HG02884 (cell line): ENCODE results near the gene TRAPPC3L.

Experiments used
- ATAC-seq: cut with Tn5 transposase; IDR thresholded peaks from one replicate; pipeline ENCODE4 v1.9.1; 2021; ENCODE audit warnings: mild to moderate bottlenecking, moderate library complexity; ENCODE audit not compliant: unreplicated experiment

The TRAPPC3L gene

GRCh38 chr6:116471531-116471930 lies 74.0 kb downstream of the TRAPPC3L start:
- no peak for ATAC-seq

GRCh38 chr6:116468293-116468692 lies 77.2 kb downstream of the TRAPPC3L start:
- ATAC-seq, result no peak

- no peak for ATAC-seq
Measured at GRCh38 chr6:116467514-116467913, 78.0 kb downstream of the TRAPPC3L start.

GRCh38 chr6:116467096-116467495 lies 78.4 kb downstream of the TRAPPC3L start:
- no peak for ATAC-seq

- ATAC-seq, result no peak
Measured at GRCh38 chr6:116465246-116465645, 80.2 kb downstream of the TRAPPC3L start.

- no peak for ATAC-seq
Measured at GRCh38 chr6:116463301-116463700, 82.2 kb downstream of the TRAPPC3L start.

- ATAC-seq, result peak; percentile 65
Measured at GRCh38 chr6:116461932-116462885, 83.3 kb downstream of the TRAPPC3L start.

- no peak for ATAC-seq
Measured at GRCh38 chr6:116461331-116461931, 84.1 kb downstream of the TRAPPC3L start, which contains the start of gene CALHM6. Gene CALHM6, plus strand, starts transcription at chr6:116461375. Its CDS starts 555 bp downstream, at chr6:116461930.

- ATAC-seq, result no peak
Measured at GRCh38 chr6:116459927-116460326, 85.6 kb downstream of the TRAPPC3L start.

GRCh38 chr6:116458264-116458663 lies 87.2 kb downstream of the TRAPPC3L start:
- no peak for ATAC-seq

GRCh38 chr6:116456927-116457326 lies 88.6 kb downstream of the TRAPPC3L start:
- no peak for ATAC-seq

GRCh38 chr6:116456106-116456505 lies 89.4 kb downstream of the TRAPPC3L start:
- no peak for ATAC-seq

GRCh38 chr6:116452531-116452930 lies 93.0 kb downstream of the TRAPPC3L start:
- ATAC-seq, result no peak

- ATAC-seq, result no peak
Measured at GRCh38 chr6:116451916-116452315, 93.6 kb downstream of the TRAPPC3L start.

- peak; percentile 85 for ATAC-seq
Measured at GRCh38 chr6:116450769-116451740, 94.4 kb downstream of the TRAPPC3L start.

GRCh38 chr6:116450185-116450710 lies 95.2 kb downstream of the TRAPPC3L start:
- no peak for ATAC-seq

GRCh38 chr6:116449565-116449964 lies 95.9 kb downstream of the TRAPPC3L start:
- no peak for ATAC-seq

- ATAC-seq, result no peak
Measured at GRCh38 chr6:116447496-116448011, 97.9 kb downstream of the TRAPPC3L start.

GRCh38 chr6:116447052-116447451 lies 98.4 kb downstream of the TRAPPC3L start:
- ATAC-seq, result no peak

GRCh38 chr6:116446399-116446798 lies 99.1 kb downstream of the TRAPPC3L start:
- ATAC-seq, result no peak
